ENCODE data around the gene LAMB3.

LAMB3 gene

GRCh38 chr1:209569455-209570207, 82.6 kb downstream of the LAMB3 start:
- TF ChIP-seq ZFX (IDR thresholded peaks at IDR 0.05; ENCODE audit: borderline replicate concordance) = no peak
- TF ChIP-seq CTCF (IDR thresholded peaks at IDR 0.05) = peak; percentile 99
- no peak overlapping the region for H3K27ac ChIP-seq

GRCh38 chr1:209567698-209568175, 84.5 kb downstream of the LAMB3 start:
- TF ChIP-seq CTCF (IDR thresholded peaks at IDR 0.05) (no peak), ZFX (IDR thresholded peaks at IDR 0.05; ENCODE audit: borderline replicate concordance) (no peak)
- H3K27ac ChIP-seq = no peak overlapping the region

- no peak overlapping the region for H3K27ac ChIP-seq
- peak; percentile 92 for TF ChIP-seq CTCF (IDR thresholded peaks at IDR 0.05)
- TF ChIP-seq ZFX (IDR thresholded peaks at IDR 0.05; ENCODE audit: borderline replicate concordance) = no peak
Observed at GRCh38 chr1:209565759-209566678, 86.2 kb downstream of the LAMB3 start.

All from 22Rv1 (cell line).